Epithelial cell of esophagus (primary cell): ENCODE results near the gene PTPRU.

Experiments
- DNase-seq: peaks from one replicate; pipeline ENCODE4 v3.0.0; 2010; ENCODE audit warnings: low read depth
- H3K4me3 ChIP-seq: 2 replicates; pipeline ENCODE4 v1.5.1; 2011; ENCODE audit warnings: mild to moderate bottlenecking, low read length, control low read depth
- CTCF ChIP-seq: IDR thresholded peaks from 2 replicates; pipeline ENCODE4 v1.5.1; 2011; ENCODE audit warnings: low read depth, mild to moderate bottlenecking, low read length, control low read depth, inconsistent platforms; ENCODE audit not compliant: insufficient read depth; ENCODE audit errors: missing control alignments

PTPRU gene

GRCh38 chr1:29209173-29209572 lies 27.1 kb upstream of the PTPRU start:
- no peak overlapping the region for H3K4me3 ChIP-seq
- no peak for DNase-seq

GRCh38 chr1:29210278-29211085 lies 25.8 kb upstream of the PTPRU start:
- no peak for DNase-seq
- no peak overlapping the region for H3K4me3 ChIP-seq
- TF ChIP-seq CTCF = no peak

More at GRCh38 chr1:29209173-29209572, 27.1 kb upstream of the PTPRU start:
- TF ChIP-seq CTCF = no peak

- H3K4me3 ChIP-seq = no peak overlapping the region
- DNase-seq = no peak
- TF ChIP-seq CTCF = no peak
Observed at GRCh38 chr1:29211086-29212030, 25.0 kb upstream of the PTPRU start.

GRCh38 chr1:29213055-29213454 lies 23.3 kb upstream of the PTPRU start:
- no peak overlapping the region for H3K4me3 ChIP-seq
- TF ChIP-seq CTCF = no peak
- DNase-seq = no peak

- no peak overlapping the region for H3K4me3 ChIP-seq
- TF ChIP-seq CTCF = no peak
- no peak for DNase-seq
Observed at GRCh38 chr1:29217633-29218032, 18.7 kb upstream of the PTPRU start.

- no peak for DNase-seq
- H3K4me3 ChIP-seq = no peak overlapping the region
- peak; percentile 4 for TF ChIP-seq CTCF
Observed at GRCh38 chr1:29218223-29218622, 18.1 kb upstream of the PTPRU start.
